OCI-LY7 (cell line): ENCODE measurements around the gene SCLY. TPM values are rescaled to one million over a fixed set of nuclear protein-coding genes. Genes with fewer than 3 reads are reported as not detected.

Experiments used
- BruUV-seq: library from RNA; stranded (reverse); fragments of 400-500 nt; replicated peaks from 2 replicates; lab custom pipeline; 2021; lab: Mats Ljungman, UMichigan
- CTCF ChIA-PET: fragments of 300-600 bp; sonication (Branson Sonifier 250); formaldehyde crosslinking; loops from one replicate; lab custom pipeline; 2022; ENCODE audit warnings: antibody characterized with exemption; ENCODE audit not compliant: unreplicated experiment; lab: Charles Lee
- POLR2A ChIA-PET: fragments of 300-600 bp; sonication (Branson Sonifier 250); formaldehyde crosslinking; loops from one replicate; lab custom pipeline; 2022; ENCODE audit warnings: antibody characterized with exemption; lab: Charles Lee
- DNase-seq: peaks from one replicate; pipeline ENCODE4 v3.0.0-alpha.2; 2015; ENCODE audit warnings: low spot score
- H2AFZ ChIP-seq: fragments of 200-600 bp; sonication (generic), shearing (Covaris generic); 2 replicates; pipeline ENCODE4 v1.6.1; 2014; ENCODE audit warnings: mild to moderate bottlenecking, antibody characterized with exemption, low read length, moderate library complexity
- H3K27ac ChIP-seq: fragments of 200-600 bp; sonication (generic); 2 replicates; pipeline ENCODE4 v1.5.1; 2014; ENCODE audit warnings: mixed run types, low read depth, mild to moderate bottlenecking, moderate library complexity, low read length, inconsistent platforms; ENCODE audit not compliant: poor library complexity, severe bottlenecking
- H3K36me3 ChIP-seq: fragments of 200-600 bp; sonication (generic); 2 replicates; pipeline ENCODE4 v1.6.1; 2014; ENCODE audit warnings: mild to moderate bottlenecking, antibody characterized with exemption, low read length, moderate library complexity, mixed read lengths; ENCODE audit not compliant: insufficient read depth
- H3K4me1 ChIP-seq: fragments of 200-600 bp; sonication (generic); 2 replicates; pipeline ENCODE4 v1.5.1; 2014; ENCODE audit warnings: mild to moderate bottlenecking, low read length; ENCODE audit not compliant: insufficient read depth, poor library complexity, severe bottlenecking
- H3K4me2 ChIP-seq: fragments of 200-600 bp; sonication (generic); 2 replicates; pipeline ENCODE4 v1.6.1; 2014; ENCODE audit warnings: mild to moderate bottlenecking, low read length
- H3K4me3 ChIP-seq: fragments of 200-600 bp; sonication (generic); 2 replicates; pipeline ENCODE4 v1.5.1; 2014; ENCODE audit warnings: mild to moderate bottlenecking, low read depth, low read length; ENCODE audit not compliant: poor library complexity, severe bottlenecking
- H3K79me2 ChIP-seq: fragments of 200-600 bp; sonication (generic); 2 replicates; pipeline ENCODE4 v1.6.1; 2016; ENCODE audit warnings: low read depth, mild to moderate bottlenecking, low read length, moderate library complexity, mixed read lengths; ENCODE audit not compliant: insufficient read depth
- H3K9me2 ChIP-seq: fragments of 200-600 bp; sonication (generic); 2 replicates; pipeline ENCODE4 v1.6.1; 2016; ENCODE audit warnings: mild to moderate bottlenecking, low read length, mixed read lengths; ENCODE audit not compliant: insufficient read depth
- H3K9me3 ChIP-seq: fragments of 200-600 bp; sonication (generic); 2 replicates; pipeline ENCODE4 v1.6.1; 2014; ENCODE audit warnings: mild to moderate bottlenecking, mixed run types, low read length, mixed read lengths
- H4K20me1 ChIP-seq: fragments of 200-600 bp; sonication (generic); 2 replicates; pipeline ENCODE4 v1.6.1; 2014; ENCODE audit warnings: mild to moderate bottlenecking, antibody characterized with exemption, low read length, moderate library complexity, mixed read lengths; ENCODE audit not compliant: insufficient read depth
- CTCF ChIP-seq: fragments of 200-600 bp; sonication (generic); conservative IDR thresholded peaks from 2 replicates; pipeline ENCODE4 v1.5.1; 2014; ENCODE audit warnings: mild to moderate bottlenecking, antibody characterized with exemption, low read length, moderate library complexity, mixed read lengths
- EZH2phosphoT487 ChIP-seq: fragments of 200-600 bp; sonication (generic); IDR thresholded peaks from 2 replicates; pipeline ENCODE4 v1.6.1; 2018; ENCODE audit warnings: low read depth, borderline replicate concordance, mild to moderate bottlenecking, mixed run types, antibody characterized with exemption, low read length, moderate library complexity, mixed read lengths
- intact Hi-C: fragments of 100-400 bp; cut with micrococcal nuclease; formaldehyde crosslinking; loops from one replicate; pipeline ENCODE4 v1.10.0; 2022; ENCODE audit not compliant: unreplicated experiment
- total RNA-seq, 2 experiments: library from RNA; depleted of rRNA in 1 of 2; stranded (reverse); fragments of >200 nt in 1 of 2; shearing (Covaris generic) in 1 of 2; gene quantifications; 2 replicates each; pipeline ENCODE4 v1.2.3, GENCODE V29; 2014 to 2022

The SCLY gene
- total RNA-seq, 2 experiments from 2014 or later, result 29.9 to 41.7 TPM

- POLR2A ChIA-PET, result interaction anchor here (1.0 kb wide), 1 partner anchor 25 kb away, joined by 6 read pairs; no protein-coding TSS in a partner anchor
- Histone ChIP-seq H3K9me3 (no peaks in the 10 kb centered on the region), H3K36me3 (no peaks in the 10 kb centered on the region), H3K9me2 (no peaks in the 10 kb centered on the region), H3K4me3 (no peak overlapping the region), H3K79me2 (no peaks in the 10 kb centered on the region), H3K27ac (no peak overlapping the region), H4K20me1 (no peaks in the 10 kb centered on the region), H2AFZ (no peak overlapping the region), H3K4me2 (no peak overlapping the region), H3K4me1 (peaks cover 8% of the 10 kb centered on the region)
- no TSS peak for BruUV-seq
- DNase-seq, result no peak
- peak; percentile 33; the same call in 1 of the 2 replicates for TF ChIP-seq CTCF
- TF ChIP-seq EZH2phosphoT487, result no peak
- CTCF ChIA-PET, result no interaction called here
- intact Hi-C loops, result no loop called here
Measured at GRCh38 chr2:238133499-238134392, 72.9 kb downstream of the SCLY start.

GRCh38 chr2:238134393-238134785 is 73.6 kb downstream of the SCLY start:
- intact Hi-C loops, result no loop called here
- Histone ChIP-seq H3K9me3 (no peaks in the 10 kb centered on the region), H3K4me3 (no peak overlapping the region), H3K27ac (no peak overlapping the region), H3K36me3 (no peaks in the 10 kb centered on the region), H3K4me1 (peaks cover 15% of the 10 kb centered on the region), H3K9me2 (no peaks in the 10 kb centered on the region), H2AFZ (no peak overlapping the region), H4K20me1 (no peaks in the 10 kb centered on the region), H3K79me2 (no peaks in the 10 kb centered on the region), H3K4me2 (no peak overlapping the region)
- TF ChIP-seq EZH2phosphoT487 (no peak), CTCF (no peak)
- no TSS peak for BruUV-seq
- CTCF ChIA-PET, result no interaction called here
- POLR2A ChIA-PET, result no interaction called here
- DNase-seq, result no peak

GRCh38 chr2:238135601-238136150 is 74.9 kb downstream of the SCLY start:
- Histone ChIP-seq H2AFZ (no peak overlapping the region), H3K36me3 (no peaks in the 10 kb centered on the region), H3K9me2 (no peaks in the 10 kb centered on the region), H3K4me2 (no peak overlapping the region), H3K4me3 (no peak overlapping the region), H4K20me1 (no peaks in the 10 kb centered on the region), H3K79me2 (no peaks in the 10 kb centered on the region), H3K27ac (no peak overlapping the region), H3K4me1 (peaks cover 16% of the 10 kb centered on the region), H3K9me3 (no peaks in the 10 kb centered on the region)
- CTCF ChIA-PET, result no interaction called here
- intact Hi-C loops, result no loop called here
- POLR2A ChIA-PET, result no interaction called here
- no TSS peak for BruUV-seq
- TF ChIP-seq CTCF, result no peak
- TF ChIP-seq EZH2phosphoT487, result no peak
- DNase-seq, result no peak
